Osteocyte (in vitro differentiated cells): ENCODE measurements around the gene STARD10. TPM values are rescaled to one million over a fixed set of nuclear protein-coding genes. Genes with fewer than 3 reads are reported as not detected.
"Not testable (repeated sequence)": the region's sequence is repeated elsewhere in the genome, so short reads cannot be mapped to it uniquely, and the experiment has no call there.

Source experiments
- DNase-seq: peaks from one replicate; pipeline ENCODE4 v3.0.0; 2021; ENCODE audit warnings: mixed read lengths; ENCODE audit not compliant: unreplicated experiment; ENCODE audit errors: extremely low spot score
- H3K27ac Mint-ChIP-seq: one replicate; pipeline ENCODE4 v1.8.0; 2021; ENCODE audit warnings: mild to moderate bottlenecking, mixed read lengths; ENCODE audit not compliant: unreplicated experiment
- H3K27me3 Mint-ChIP-seq: one replicate; pipeline ENCODE4 v1.8.0; 2021; ENCODE audit warnings: mixed read lengths; ENCODE audit not compliant: unreplicated experiment
- H3K36me3 Mint-ChIP-seq: one replicate; pipeline ENCODE4 v1.8.0; 2021; ENCODE audit warnings: mixed read lengths; ENCODE audit not compliant: unreplicated experiment
- H3K4me1 Mint-ChIP-seq: one replicate; pipeline ENCODE4 v1.8.0; 2021; ENCODE audit warnings: mixed read lengths; ENCODE audit not compliant: unreplicated experiment
- H3K4me3 Mint-ChIP-seq: one replicate; pipeline ENCODE4 v1.8.0; 2021; ENCODE audit warnings: mild to moderate bottlenecking, moderate library complexity, mixed read lengths; ENCODE audit not compliant: unreplicated experiment
- H3K9me3 Mint-ChIP-seq: one replicate; pipeline ENCODE4 v1.8.0; 2021; ENCODE audit warnings: mixed read lengths; ENCODE audit not compliant: unreplicated experiment
- CTCF ChIP-seq: fragments of 200-600 bp; sonication (generic); IDR thresholded peaks from 2 replicates; pipeline ENCODE4 v1.5.0; 2021; ENCODE audit warnings: antibody characterized with exemption, mild to moderate bottlenecking, moderate library complexity
- total RNA-seq: library from RNA; stranded (reverse); gene quantifications from 2 replicates; pipeline ENCODE4 v1.2.1, GENCODE V29; 2021

Gene STARD10
- total RNA-seq, 1 donor from 2014 or later = 27.7 TPM

- no peaks in the 10 kb centered on the region for H3K27me3 Mint-ChIP-seq
- peak; percentile 58 for TF ChIP-seq CTCF
- no peaks in the 10 kb centered on the region for H3K9me3 Mint-ChIP-seq
- H3K36me3 Mint-ChIP-seq = peaks cover 10% of the 10 kb centered on the region
- DNase-seq = no peak
- H3K4me1 Mint-ChIP-seq = peaks cover 33% of the 10 kb centered on the region
- peak overlapping the region; percentile 97 for H3K27ac Mint-ChIP-seq
- peak overlapping the region; percentile 97 for H3K4me3 Mint-ChIP-seq
These were observed 19.3 kb upstream of the STARD10 start for GRCh38 chr11:72812967-72813739.

GRCh38 chr11:72812604-72812966 lies 18.7 kb upstream of the STARD10 start:
- H3K36me3 Mint-ChIP-seq = peaks cover 9% of the 10 kb centered on the region
- DNase-seq = no peak
- no peaks in the 10 kb centered on the region for H3K27me3 Mint-ChIP-seq
- no peak for TF ChIP-seq CTCF
- peaks cover 33% of the 10 kb centered on the region for H3K4me1 Mint-ChIP-seq
- peak overlapping the region; percentile 97 for H3K27ac Mint-ChIP-seq
- H3K9me3 Mint-ChIP-seq = no peaks in the 10 kb centered on the region
- H3K4me3 Mint-ChIP-seq = peak overlapping the region; percentile 97

- H3K27ac Mint-ChIP-seq = peak overlapping the region; percentile 8
- DNase-seq, H3K27me3 Mint-ChIP-seq, H3K9me3 Mint-ChIP-seq, H3K36me3 Mint-ChIP-seq, H3K4me3 Mint-ChIP-seq: not testable (repeated sequence)
- H3K4me1 Mint-ChIP-seq = peaks cover 39% of the 10 kb centered on the region
These were observed 17.8 kb upstream of the STARD10 start for GRCh38 chr11:72811686-72812085.

- Mint-ChIP-seq H3K36me3 (peaks cover 8% of the 10 kb centered on the region), H3K27ac (no peak overlapping the region), H3K4me3 (no peak overlapping the region), H3K27me3 (no peaks in the 10 kb centered on the region), H3K4me1 (peaks cover 24% of the 10 kb centered on the region), H3K9me3 (no peaks in the 10 kb centered on the region)
- no peak for DNase-seq
- TF ChIP-seq CTCF = no peak
These were observed 14.5 kb upstream of the STARD10 start for GRCh38 chr11:72808331-72808798.

GRCh38 chr11:72807792-72808191 lies 13.9 kb upstream of the STARD10 start:
- peaks cover 8% of the 10 kb centered on the region for H3K36me3 Mint-ChIP-seq
- TF ChIP-seq CTCF = no peak

More at GRCh38 chr11:72807792-72808191, 13.9 kb upstream of the STARD10 start:
- Mint-ChIP-seq H3K27ac (no peak overlapping the region), H3K27me3 (no peaks in the 10 kb centered on the region), H3K4me1 (peaks cover 18% of the 10 kb centered on the region), H3K4me3 (no peak overlapping the region), H3K9me3 (no peaks in the 10 kb centered on the region)
- DNase-seq = no peak
